GM12878 (cell line): ENCODE results near the gene MARCHF2. TPM values are rescaled to one million over a fixed set of nuclear protein-coding genes. Genes with fewer than 3 reads are reported as not detected.

ENCODE experiments used
- ATAC-seq: fragments of 200-7000 bp; cut with Tn5 transposase; 3 replicates; pipeline ENCODE4 v1.9.1; 2020; ENCODE audit warnings: mild to moderate bottlenecking, moderate library complexity
- BruUV-seq: library from RNA; stranded (reverse); fragments of 400-500 nt; replicated peaks from 2 replicates; lab custom pipeline; 2021; lab: Mats Ljungman, UMichigan
- CTCF ChIA-PET: fragments of 300-600 bp; sonication (Branson Sonifier 250); formaldehyde crosslinking; extraction: SDS; loops from one replicate; lab custom pipeline; 2021; ENCODE audit warnings: inconsistent platforms; lab: Yijun Ruan, JAX
- POLR2A ChIA-PET: fragments of 350-600 bp; formaldehyde crosslinking; extraction: SDS; loops from one replicate; lab custom pipeline; 2021; ENCODE audit warnings: inconsistent platforms; lab: Charles Lee
- RAD21 ChIA-PET: fragments of 300-600 bp; sonication (Branson Sonifier 250); formaldehyde crosslinking; loops from one replicate; lab custom pipeline; 2023; ENCODE audit warnings: antibody characterized with exemption; ENCODE audit not compliant: unreplicated experiment; lab: Charles Lee
- SMC1A ChIA-PET: fragments of 300-600 bp; sonication (Branson Sonifier 250); formaldehyde crosslinking; loops from one replicate; lab custom pipeline; 2023; ENCODE audit not compliant: unreplicated experiment, uncharacterized antibody; lab: Charles Lee
- DNase-seq: peaks from one replicate; pipeline ENCODE4 v3.0.0-alpha.2; 2011; ENCODE audit warnings: low read depth, low spot score
- FAIRE-seq: peaks from 3 replicates; lab custom pipeline; 2011; peaks lifted over from hg19 to GRCh38; lab: Jason Lieb, UNC
- H2AFZ ChIP-seq: 2 replicates; pipeline ENCODE4 v1.6.0; 2011; ENCODE audit warnings: low read depth, low read length, control low read depth; ENCODE audit not compliant: control insufficient read depth
- H3K27ac ChIP-seq: 2 replicates; pipeline ENCODE4 v1.5.1; 2011; ENCODE audit warnings: control low read depth; ENCODE audit not compliant: control insufficient read depth, insufficient read depth
- H3K27me3 ChIP-seq, 2 experiments: replicated peaks in 1 of 2; 2 replicates each; pipeline versions ENCODE4 v1.6.0 to v1.6.1; 2011; ENCODE audit warnings: low read length in 1 of 2; ENCODE audit not compliant: control insufficient read depth in 2 of 2, insufficient read depth in 2 of 2
- H3K36me3 ChIP-seq, 2 experiments: 2 replicates each; pipeline ENCODE4 v1.5.1; 2011; ENCODE audit warnings: low read length in 1 of 2; ENCODE audit not compliant: control insufficient read depth in 2 of 2, insufficient read depth in 2 of 2
- H3K4me1 ChIP-seq: 2 replicates; pipeline ENCODE4 v1.6.1; 2011; ENCODE audit warnings: mild to moderate bottlenecking, low read length, moderate library complexity, mixed read lengths; ENCODE audit not compliant: control insufficient read depth, insufficient read depth
- H3K4me2 ChIP-seq: 2 replicates; pipeline ENCODE4 v1.6.0; 2011; ENCODE audit warnings: control low read depth; ENCODE audit not compliant: control insufficient read depth, insufficient read depth
- H3K4me3 ChIP-seq: fragments of 200-600 bp; sonication (generic); 2 replicates; pipeline ENCODE4 v1.5.1; 2016
- H3K79me2 ChIP-seq: 2 replicates; pipeline ENCODE4 v1.6.0; 2011; ENCODE audit warnings: low read length; ENCODE audit not compliant: control insufficient read depth, insufficient read depth
- H3K9ac ChIP-seq: 2 replicates; pipeline ENCODE4 v1.8.0; 2011; ENCODE audit warnings: low read length, control low read depth, mixed read lengths; ENCODE audit not compliant: control insufficient read depth, insufficient read depth
- H3K9me3 ChIP-seq: replicated peaks from 3 replicates; pipeline ENCODE4 v1.5.1; 2011; ENCODE audit warnings: mild to moderate bottlenecking, low read length; ENCODE audit not compliant: control insufficient read depth, insufficient read depth
- H4K20me1 ChIP-seq: 2 replicates; pipeline ENCODE4 v1.6.0; 2011; ENCODE audit not compliant: control insufficient read depth, insufficient read depth
- CREM ChIP-seq: IDR thresholded peaks from 2 replicates; pipeline ENCODE4 v1.6.1; 2014; ENCODE audit warnings: antibody characterized with exemption, low read depth
- FOXM1 ChIP-seq: IDR thresholded peaks from 2 replicates; pipeline ENCODE4 v1.6.1; 2012; ENCODE audit warnings: low read depth, mild to moderate bottlenecking, inconsistent platforms, low read length, moderate library complexity
- POLR2AphosphoS5 ChIP-seq: IDR thresholded peaks from 2 replicates; pipeline ENCODE4 v1.6.1; 2011; ENCODE audit warnings: mild to moderate bottlenecking, low read length, inconsistent platforms
- SMAD5 ChIP-seq: IDR thresholded peaks from 2 replicates; pipeline ENCODE4 v1.6.1; 2016; ENCODE audit warnings: antibody characterized with exemption, low read depth
- SP1 ChIP-seq: IDR thresholded peaks from one replicate; pipeline ENCODE4 v1.6.1; 2011; ENCODE audit warnings: low read depth, low read length
- SREBF1 ChIP-seq: IDR thresholded peaks from 2 replicates; pipeline ENCODE4 v1.6.1; 2012; ENCODE audit warnings: mild to moderate bottlenecking, low read length
- SUZ12 ChIP-seq: fragments of 200-600 bp; sonication (generic); IDR thresholded peaks from one replicate; pipeline ENCODE4 v1.6.1; 2018; ENCODE audit warnings: antibody characterized with exemption, mild to moderate bottlenecking; ENCODE audit not compliant: unreplicated experiment
- WGBS: methylation state at CpG from one replicate; pipeline ENCODE4 v1.1.6; 2016; ENCODE audit warnings: low lambda C conversion rate; ENCODE audit not compliant: insufficient replicate concordance, insufficient coverage; ENCODE audit errors: missing lambda C conversion rate; 5-methylcytosine and 5-hydroxymethylcytosine counted together
- in situ Hi-C: fragments of 300-500 bp; cut with MboI; formaldehyde crosslinking; loops from 9 replicates; pipeline ENCODE4 v1.14.3; 2018; ENCODE audit warnings: mixed read lengths
- intact Hi-C: fragments of 100-400 bp; cut with micrococcal nuclease; formaldehyde crosslinking; loops from one replicate; pipeline ENCODE4 v1.14.2; 2022; ENCODE audit not compliant: unreplicated experiment
- polyA plus RNA-seq, 11 experiments: library from polyadenylated mRNA; depleted of rRNA in 4 of 11; unstranded in 6 of 11; stranded (reverse) in 5 of 11; fragments of >200 nt; fragmentation: Nextera tagmentation in 4 of 11; fragmentation: Illumina TruSeq in 1 of 11; extraction: Ambion mirVana in 4 of 11; extraction: Trizol in 1 of 11; gene quantifications; 1 replicate in 1 of 11; 2 replicates in 10 of 11; pipeline versions ENCODE4 v1.2.1 to v1.2.3, GENCODE V29; 2011 to 2016; ENCODE audit warnings: inconsistent platforms in 2 of 11, missing spikeins in 2 of 11, low read depth in 1 of 11
- total RNA-seq, 4 experiments: library from RNA; depleted of rRNA in 3 of 4; stranded (reverse); fragments of >200 nt in 3 of 4; fragmentation: Illumina TruSeq in 1 of 4; extraction: Trizol in 1 of 4; gene quantifications; 2 replicates each; pipeline versions ENCODE4 v1.2.1 to v1.2.3, GENCODE V29; 2013 to 2021
- TF ChIP-seq, protein P1 (sequence below): fragments of 450-650 bp; IDR thresholded peaks from 2 replicates; pipeline ENCODE4 v1.6.1; 2016; ENCODE audit warnings: mild to moderate bottlenecking

Gene MARCHF2
- total and polyA plus RNA-seq, 10 of the 15 experiments (the other 5 are each of a cell fraction or from before 2014, with no cell fraction given): 1.6 to 30.3 (median 10.8) TPM

DNA sequence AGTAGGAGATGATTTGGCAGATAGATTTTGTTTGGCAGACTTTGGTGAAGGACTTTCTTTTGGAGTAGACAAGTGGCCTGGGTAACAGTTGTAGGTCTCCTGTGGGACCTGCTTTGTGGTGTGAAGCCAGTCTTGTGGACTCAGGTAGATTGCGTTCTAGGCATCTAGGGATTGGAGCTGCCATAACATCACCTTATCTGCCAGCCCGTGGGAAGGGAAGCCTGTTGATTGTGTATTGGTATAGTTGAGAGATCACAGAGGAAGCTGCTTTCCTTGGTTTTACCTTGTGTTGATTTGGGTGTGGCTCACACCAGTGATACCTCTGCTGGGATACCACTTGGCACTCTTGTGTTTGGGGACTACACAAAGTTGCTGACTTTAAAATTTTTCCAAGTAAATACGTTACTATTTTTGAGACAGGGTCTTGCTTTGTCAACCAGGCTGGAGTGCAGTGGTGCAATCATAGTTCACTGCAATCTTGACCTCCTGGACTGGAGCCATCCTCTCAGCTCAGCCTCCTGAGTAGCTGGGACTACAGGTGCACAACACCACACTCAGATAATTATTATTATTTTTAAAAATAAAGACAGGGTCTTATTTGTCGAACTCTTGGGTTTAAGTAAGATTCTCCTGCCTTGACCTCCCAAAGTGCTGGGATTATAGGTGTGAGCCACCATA is 39.5 kb downstream of the MARCHF2 start (continued):
- no peak for TF ChIP-seq FOXM1
- no peak for TF ChIP-seq SP1
- TF ChIP-seq SUZ12: no peak
- TF ChIP-seq SMAD5: no peak
- TF ChIP-seq, protein P1, sequence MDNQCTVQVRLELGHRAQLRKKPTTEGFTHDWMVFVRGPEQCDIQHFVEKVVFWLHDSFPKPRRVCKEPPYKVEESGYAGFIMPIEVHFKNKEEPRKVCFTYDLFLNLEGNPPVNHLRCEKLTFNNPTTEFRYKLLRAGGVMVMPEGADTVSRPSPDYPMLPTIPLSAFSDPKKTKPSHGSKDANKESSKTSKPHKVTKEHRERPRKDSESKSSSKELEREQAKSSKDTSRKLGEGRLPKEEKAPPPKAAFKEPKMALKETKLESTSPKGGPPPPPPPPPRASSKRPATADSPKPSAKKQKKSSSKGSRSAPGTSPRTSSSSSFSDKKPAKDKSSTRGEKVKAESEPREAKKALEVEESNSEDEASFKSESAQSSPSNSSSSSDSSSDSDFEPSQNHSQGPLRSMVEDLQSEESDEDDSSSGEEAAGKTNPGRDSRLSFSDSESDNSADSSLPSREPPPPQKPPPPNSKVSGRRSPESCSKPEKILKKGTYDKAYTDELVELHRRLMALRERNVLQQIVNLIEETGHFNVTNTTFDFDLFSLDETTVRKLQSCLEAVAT: no peak
- TF ChIP-seq SREBF1: no peak

DNA sequence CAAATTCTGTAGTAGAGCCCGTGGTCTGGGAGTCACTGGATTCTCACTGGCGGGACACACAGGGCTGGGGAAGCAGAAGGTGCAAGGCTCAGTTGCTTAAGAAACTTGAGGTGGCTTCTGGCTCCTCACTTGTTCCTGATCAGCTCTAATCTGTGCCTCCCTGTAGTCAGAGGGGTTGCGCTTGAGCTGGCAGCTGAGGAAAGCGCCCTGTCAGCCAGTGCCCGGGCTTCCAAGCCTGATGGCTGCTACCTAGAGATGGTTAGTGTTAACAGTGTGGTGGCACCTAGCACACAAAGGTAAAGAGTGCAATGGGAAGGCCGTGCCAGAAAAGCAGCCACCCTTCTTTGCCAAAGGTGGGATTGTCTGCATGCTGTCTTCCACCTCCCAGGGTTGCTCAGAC is 40.5 kb downstream of the MARCHF2 start:
- in situ Hi-C loops: no loop called here
- H3K27me3 ChIP-seq: no peaks in the 10 kb centered on the region
- POLR2A ChIA-PET: interaction anchor here (0.5 kb wide), 1 partner anchor 19 kb away, joined by 5 read pairs; no protein-coding TSS in a partner anchor

More for the DNA sequence above, 40.5 kb downstream of the MARCHF2 start:
- no peak for DNase-seq
- ChIA-PET CTCF (interaction anchor here (0.9 to 1.4 kb wide), 3 partner anchors 56 to 217 kb away, joined by 3 read pairs; no protein-coding TSS in a partner anchor), SMC1A (interaction anchor here (1.0 kb wide), 1 partner anchor 10 kb away, joined by 3 read pairs; no protein-coding TSS in a partner anchor), RAD21 (no interaction called here)
- no TSS peak for BruUV-seq
- Histone ChIP-seq H3K4me2 (no peak overlapping the region), H3K4me1 (peaks cover 10% of the 10 kb centered on the region), H3K4me3 (no peak overlapping the region), H4K20me1 (peaks cover 37% of the 10 kb centered on the region), H3K79me2 (peaks cover 94% of the 10 kb centered on the region), H3K36me3 (peaks cover 12 to 35% of the 10 kb centered on the region in 2 experiments), H3K9ac (no peak overlapping the region), H3K9me3 (no peaks in the 10 kb centered on the region), H2AFZ (no peak overlapping the region), H3K27ac (no peak overlapping the region)
- TF ChIP-seq CREM (no peak), POLR2AphosphoS5 (0 out of 2 replicates have a peak, but pooled peaks have one; percentile 22)
- no peak for FAIRE-seq
- intact Hi-C loops: no loop called here
- WGBS: 90% methylated on average over 6 of the region's 6 CpGs
- ATAC-seq: no peak
